Spleen (tissue), 11 donors: Measurements from ENCODE around the gene YTHDC1. TPM values are rescaled to one million over a fixed set of nuclear protein-coding genes. Genes with fewer than 3 reads are reported as not detected.

ENCODE experiments used
- DNase-seq: peaks from one replicate; pipeline ENCODE4 v3.0.0-alpha.2; 2020
- H3K27ac ChIP-seq, 8 donors: fragments of 200-600 bp; sonication (generic) in 7 of 8; 1 replicate in 4 of 8; 2 replicates in 4 of 8; pipeline versions ENCODE4 v1.5.0 to v1.8.0; 2016 to 2021; ENCODE audit warnings: inconsistent platforms in 4 of 8, mild to moderate bottlenecking in 4 of 8, moderate library complexity in 1 of 8
- H3K27me3 ChIP-seq, 7 donors: fragments of 200-600 bp; sonication (generic) in 6 of 7; replicated peaks in 1 of 7; 1 replicate in 4 of 7; 2 replicates in 3 of 7; pipeline versions ENCODE4 v1.5.0 to v1.8.0; 2016 to 2021; ENCODE audit warnings: inconsistent platforms in 3 of 7, mild to moderate bottlenecking in 1 of 7
- H3K36me3 ChIP-seq, 6 donors: fragments of 200-600 bp; sonication (generic) in 5 of 6; 1 replicate in 4 of 6; 2 replicates in 2 of 6; pipeline versions ENCODE4 v1.5.0 to v1.8.0; 2016 to 2021; ENCODE audit warnings: inconsistent platforms in 2 of 6
- H3K4me1 ChIP-seq, 6 donors: fragments of 200-600 bp; sonication (generic) in 5 of 6; 1 replicate in 3 of 6; 2 replicates in 3 of 6; pipeline versions ENCODE4 v1.5.0 to v1.8.0; 2016 to 2021; ENCODE audit warnings: inconsistent platforms in 3 of 6
- H3K4me3 ChIP-seq, 8 donors: fragments of 200-600 bp; sonication (generic) in 7 of 8; 1 replicate in 4 of 8; 2 replicates in 4 of 8; pipeline versions ENCODE4 v1.5.0 to v1.8.0; 2016 to 2021; ENCODE audit warnings: inconsistent platforms in 4 of 8, mild to moderate bottlenecking in 4 of 8, moderate library complexity in 2 of 8
- H3K9me3 ChIP-seq, 8 donors: fragments of 200-600 bp; sonication (generic) in 7 of 8; 1 replicate in 4 of 8; 2 replicates in 4 of 8; pipeline versions ENCODE4 v1.5.0 to v1.8.0; 2016 to 2021; ENCODE audit warnings: inconsistent platforms in 4 of 8
- POLR2A ChIP-seq, 3 donors: fragments of 450-650 bp; IDR thresholded peaks; one replicate each; pipeline ENCODE4 v1.5.1; 2017; ENCODE audit warnings: antibody characterized with exemption in 3 of 3, mild to moderate bottlenecking in 1 of 3
- POLR2AphosphoS5 ChIP-seq, 3 donors: sonication (generic); formaldehyde crosslinking; IDR thresholded peaks; one replicate each; pipeline ENCODE4 v1.5.1; 2017; ENCODE audit warnings: antibody characterized with exemption in 3 of 3
- WGBS, 5 donors: extraction: QIAGEN DNeasy Blood & Tissue Kit in 3 of 5; methylation state at CpG; one replicate each; pipeline versions ENCODE4 v1.1.5 to v1.1.7; 2013 to 2018; 5-methylcytosine and 5-hydroxymethylcytosine counted together
- intact Hi-C: fragments of 100-400 bp; cut with DNase I; formaldehyde crosslinking; loops from one replicate; pipeline ENCODE4 v1.15.0; 2023; ENCODE audit warnings: low total_unique reads
- polyA plus RNA-seq, 3 donors: library from polyadenylated mRNA; stranded (reverse); fragments of 200-250 nt; gene quantifications; one replicate each; pipeline ENCODE4 v1.2.1, GENCODE V29; 2013
- total RNA-seq, 7 donors: library from RNA; depleted of rRNA in 3 of 7; stranded (reverse); fragments of >200 nt in 3 of 7; fragmentation: NEBNext Ultra II Directional in 4 of 7; extraction: Animal tissue kit (Norgen Biotek cat#: 25700) in 4 of 7; gene quantifications; one replicate each; pipeline versions ENCODE4 v1.1.0 to v1.2.1, GENCODE V29; 2016 to 2021
- TF ChIP-seq, protein P1 (sequence below), 11 experiments: fragments of 200-600 bp in 7 of 11; fragments of 450-650 bp in 4 of 11; sonication (generic) in 4 of 11; IDR thresholded peaks in 8 of 11; conservative IDR thresholded peaks in 3 of 11; 1 replicate in 7 of 11; 2 replicates in 4 of 11; pipeline versions ENCODE4 v1.4.0 to v1.8.0; 2016 to 2021; ENCODE audit warnings: antibody characterized with exemption in 11 of 11, inconsistent platforms in 4 of 11, mild to moderate bottlenecking in 1 of 11
- donor health status: healthy with polysubstance abuse.
- donor health status: DM: no; HTN: no; CAD: no; lungs with moderate emphysema.
- donor health status: DM: no; HTN: no; CAD: no.
- donor health status: Bipolar disorder and iron deficiency.
- donor health status: healthy.
- donor health status: DM: no; HTN: no; CAD: no.
- donor health status: DM: yes; HTN: yes; CAD: no.

YTHDC1 gene
- total and polyA plus RNA-seq, 10 donors = 36.3 to 110 (median 88.5) TPM

DNA sequence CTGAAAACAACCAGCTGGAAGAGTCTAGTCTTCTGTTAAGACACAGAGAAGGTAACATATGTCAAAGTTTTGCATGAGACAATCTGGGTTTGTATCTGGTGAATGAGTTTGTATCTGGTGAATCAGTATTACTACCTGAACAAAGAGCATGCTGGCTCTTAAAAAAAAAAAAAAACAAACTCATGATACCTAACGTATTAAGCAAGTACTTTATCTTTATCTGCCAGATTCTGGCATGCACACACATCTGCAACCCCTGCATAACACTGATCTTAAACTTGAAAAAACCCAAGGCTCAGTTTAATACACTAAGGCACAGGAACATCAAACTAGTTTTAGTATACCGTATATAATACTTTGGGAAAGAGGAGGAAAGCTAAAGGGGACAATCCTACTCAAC lies 5.8 kb downstream of the YTHDC1 start:
- Histone ChIP-seq H3K27ac (no peak overlapping the region), H3K9me3 (no peaks in the 10 kb centered on the region), H3K4me1 (peaks cover 85 to 99% (median 97%) of the 10 kb centered on the region in 6 donors), H3K36me3 (peaks cover 0 to 5% (median 0%) of the 10 kb centered on the region in 6 donors), H3K27me3 (no peaks in the 10 kb centered on the region), H3K4me3 (no peak overlapping the region)
- WGBS, 5 donors = 36 to 66% (median 58%) methylated on average over 2 of the region's 2 CpGs
- TF ChIP-seq POLR2AphosphoS5 (IDR thresholded peaks at IDR 0.05) = no peak
- no peak for TF ChIP-seq POLR2A (IDR thresholded peaks at IDR 0.05)
- TF ChIP-seq, protein P1, sequence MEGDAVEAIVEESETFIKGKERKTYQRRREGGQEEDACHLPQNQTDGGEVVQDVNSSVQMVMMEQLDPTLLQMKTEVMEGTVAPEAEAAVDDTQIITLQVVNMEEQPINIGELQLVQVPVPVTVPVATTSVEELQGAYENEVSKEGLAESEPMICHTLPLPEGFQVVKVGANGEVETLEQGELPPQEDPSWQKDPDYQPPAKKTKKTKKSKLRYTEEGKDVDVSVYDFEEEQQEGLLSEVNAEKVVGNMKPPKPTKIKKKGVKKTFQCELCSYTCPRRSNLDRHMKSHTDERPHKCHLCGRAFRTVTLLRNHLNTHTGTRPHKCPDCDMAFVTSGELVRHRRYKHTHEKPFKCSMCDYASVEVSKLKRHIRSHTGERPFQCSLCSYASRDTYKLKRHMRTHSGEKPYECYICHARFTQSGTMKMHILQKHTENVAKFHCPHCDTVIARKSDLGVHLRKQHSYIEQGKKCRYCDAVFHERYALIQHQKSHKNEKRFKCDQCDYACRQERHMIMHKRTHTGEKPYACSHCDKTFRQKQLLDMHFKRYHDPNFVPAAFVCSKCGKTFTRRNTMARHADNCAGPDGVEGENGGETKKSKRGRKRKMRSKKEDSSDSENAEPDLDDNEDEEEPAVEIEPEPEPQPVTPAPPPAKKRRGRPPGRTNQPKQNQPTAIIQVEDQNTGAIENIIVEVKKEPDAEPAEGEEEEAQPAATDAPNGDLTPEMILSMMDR (IDR thresholded peaks at IDR 0.05 in 8 of 11, conservative IDR thresholded peaks at IDR 0.05 in 3 of 11) = no peak
- DNase-seq = no peak
- intact Hi-C loops = no loop called here

DNA sequence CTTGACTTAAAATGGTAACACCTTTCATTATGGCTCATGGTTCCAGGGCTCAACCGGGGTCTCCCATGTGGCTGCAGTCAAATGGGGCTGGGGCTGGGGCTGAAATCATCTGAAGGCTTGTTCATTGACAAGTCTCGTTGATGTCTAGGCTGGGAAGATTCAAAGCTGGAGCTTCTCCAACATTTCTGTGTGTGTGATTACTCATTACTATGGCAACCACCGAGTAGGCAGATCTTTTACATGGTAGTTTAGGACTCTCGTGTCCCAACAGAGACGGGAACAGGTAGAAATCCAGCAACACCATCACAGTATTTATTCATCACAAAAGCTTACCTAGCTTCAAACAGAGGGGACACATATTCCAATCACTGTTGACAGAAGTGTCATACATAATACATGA lies 7.8 kb downstream of the YTHDC1 start:
- H3K4me3 ChIP-seq = peak overlapping the region in 1 of 8 donors; percentile 3
- TF ChIP-seq, protein P1 (IDR thresholded peaks at IDR 0.05 in 8 of 11, conservative IDR thresholded peaks at IDR 0.05 in 3 of 11) = no peak
- TF ChIP-seq POLR2A (IDR thresholded peaks at IDR 0.05) = no peak
- TF ChIP-seq POLR2AphosphoS5 (IDR thresholded peaks at IDR 0.05) = no peak

DNA sequence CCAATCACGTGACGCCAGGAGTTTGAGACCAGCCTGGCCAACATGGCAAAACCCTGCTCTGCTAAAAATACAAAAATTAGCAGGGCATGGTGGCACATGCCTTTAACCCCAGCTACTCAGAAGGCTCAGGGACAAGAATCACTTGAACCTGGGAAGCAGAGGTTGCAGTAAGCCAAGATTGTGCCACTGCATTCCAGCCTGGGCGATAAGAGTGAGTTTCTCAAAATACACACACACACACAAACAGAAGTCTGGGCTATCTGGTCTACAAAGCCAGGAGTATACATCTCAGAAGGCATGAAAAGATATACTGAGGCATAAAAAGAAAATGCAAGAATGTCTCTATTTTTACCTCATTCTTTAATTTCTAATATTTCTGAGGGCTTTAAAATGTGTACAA lies 11.3 kb downstream of the YTHDC1 start:
- Histone ChIP-seq H3K36me3 (peaks cover 0 to 47% (median 28%) of the 10 kb centered on the region in 6 donors), H3K27me3 (no peaks in the 10 kb centered on the region), H3K9me3 (no peaks in the 10 kb centered on the region), H3K4me1 (peaks cover 44 to 88% (median 60%) of the 10 kb centered on the region in 6 donors), H3K27ac (no peak overlapping the region), H3K4me3 (no peak overlapping the region)
- DNase-seq = no peak
- TF ChIP-seq, protein P1 (IDR thresholded peaks at IDR 0.05 in 8 of 11, conservative IDR thresholded peaks at IDR 0.05 in 3 of 11) = no peak
- no peak for TF ChIP-seq POLR2A (IDR thresholded peaks at IDR 0.05)
- TF ChIP-seq POLR2AphosphoS5 (IDR thresholded peaks at IDR 0.05) = no peak
- intact Hi-C loops = no loop called here
- 82 to 94% (median 88%) methylated on average over 3 of the region's 3 CpGs for WGBS, 5 donors

More for the DNA sequence above, 7.8 kb downstream of the YTHDC1 start:
- intact Hi-C loops = no loop called here
- peaks cover 76 to 100% (median 88%) of the 10 kb centered on the region in 6 donors for H3K4me1 ChIP-seq
- H3K27ac ChIP-seq = no peak overlapping the region
- no peaks in the 10 kb centered on the region for H3K27me3 ChIP-seq
- DNase-seq = no peak
- WGBS, 5 donors = 63 to 82% (median 69%) methylated on average over 5 of the region's 5 CpGs
- H3K9me3 ChIP-seq = no peaks in the 10 kb centered on the region
- peaks cover 0 to 17% (median 7%) of the 10 kb centered on the region in 6 donors for H3K36me3 ChIP-seq

DNA sequence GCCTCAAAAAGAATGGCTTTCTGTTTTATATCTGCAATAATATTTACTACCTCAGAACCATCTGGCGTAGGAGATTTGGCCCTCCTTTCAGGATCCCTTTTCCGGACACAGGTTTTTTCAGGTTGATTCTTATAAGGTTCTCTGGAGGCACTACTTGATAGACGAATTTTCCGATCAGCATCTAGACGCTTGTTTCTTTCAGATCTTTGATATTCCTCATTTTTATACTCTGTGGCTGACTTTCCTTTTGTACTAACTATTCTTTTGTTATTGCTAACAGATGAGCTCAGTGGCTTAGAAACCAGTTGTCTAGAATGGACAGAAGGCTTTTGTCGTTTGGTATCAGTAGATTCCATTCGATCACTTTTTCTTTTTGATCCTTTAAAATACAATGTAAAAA lies 12.4 kb downstream of the YTHDC1 start:
- 94 to 97% (median 96%) methylated on average over 7 of the region's 7 CpGs for WGBS, 5 donors

More for the DNA sequence above, 12.4 kb downstream of the YTHDC1 start:
- Histone ChIP-seq H3K36me3 (peaks cover 0 to 58% (median 35%) of the 10 kb centered on the region in 6 donors), H3K27ac (no peak overlapping the region), H3K4me3 (no peak overlapping the region), H3K27me3 (no peaks in the 10 kb centered on the region), H3K9me3 (no peaks in the 10 kb centered on the region), H3K4me1 (peaks cover 36 to 79% (median 49%) of the 10 kb centered on the region in 6 donors)
- DNase-seq = no peak
- TF ChIP-seq POLR2A (IDR thresholded peaks at IDR 0.05) (no peak), POLR2AphosphoS5 (IDR thresholded peaks at IDR 0.05) (no peak)
- TF ChIP-seq, protein P1 (IDR thresholded peaks at IDR 0.05 in 8 of 11, conservative IDR thresholded peaks at IDR 0.05 in 3 of 11) = no peak
- intact Hi-C loops = no loop called here
